PC-9 (cell line): ENCODE results near the gene RNASEH2A.

ENCODE experiments used
- EZH2 ChIP-seq: fragments of 200-600 bp; sonication (generic); IDR thresholded peaks from 2 replicates; pipeline ENCODE4 v1.8.0; 2017; ENCODE audit warnings: antibody characterized with exemption, low read depth
- TF ChIP-seq, protein P1 (sequence below): fragments of 200-600 bp; sonication (generic); conservative IDR thresholded peaks from 2 replicates; pipeline ENCODE4 v1.6.1; 2017; ENCODE audit warnings: mixed run types, antibody characterized with exemption, mild to moderate bottlenecking, moderate library complexity

DNA sequence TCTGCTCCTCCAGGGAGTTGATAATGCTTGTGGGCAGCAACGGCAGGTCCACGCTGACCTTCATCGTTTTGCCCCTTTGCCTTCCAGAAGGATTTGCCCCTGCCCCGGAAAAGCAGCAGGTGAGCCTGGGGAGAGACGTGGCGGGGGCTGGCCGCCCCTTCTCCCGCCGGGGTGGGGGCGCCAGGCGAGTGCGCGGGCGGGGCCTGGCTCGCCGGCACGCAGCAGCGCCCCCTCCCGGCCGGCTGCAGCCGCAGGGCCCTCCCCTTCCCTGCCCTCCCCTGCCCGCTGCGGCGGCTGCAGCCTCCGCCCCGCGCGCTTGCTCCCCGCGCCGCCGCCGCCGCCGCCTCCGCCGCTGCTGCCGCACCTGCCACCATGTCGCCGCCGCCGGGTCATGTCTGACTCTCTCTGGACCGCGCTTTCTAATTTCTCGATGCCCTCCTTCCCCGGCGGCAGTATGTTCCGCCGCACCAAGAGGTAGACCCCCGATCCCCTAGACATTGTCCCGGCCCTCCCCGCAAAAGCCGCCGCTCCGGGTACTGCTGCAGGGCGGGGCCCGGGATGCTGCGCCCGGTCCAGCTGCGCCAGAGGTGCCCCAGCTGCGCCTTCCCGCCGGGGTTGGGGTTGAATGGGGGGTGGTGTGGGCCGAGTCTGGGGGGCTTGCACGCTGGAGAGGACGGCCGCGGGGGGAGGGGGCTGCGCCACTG is 31.9 kb downstream of the RNASEH2A start, which contains the start of gene MAST1:
- no peak for TF ChIP-seq EZH2
- TF ChIP-seq, protein P1, sequence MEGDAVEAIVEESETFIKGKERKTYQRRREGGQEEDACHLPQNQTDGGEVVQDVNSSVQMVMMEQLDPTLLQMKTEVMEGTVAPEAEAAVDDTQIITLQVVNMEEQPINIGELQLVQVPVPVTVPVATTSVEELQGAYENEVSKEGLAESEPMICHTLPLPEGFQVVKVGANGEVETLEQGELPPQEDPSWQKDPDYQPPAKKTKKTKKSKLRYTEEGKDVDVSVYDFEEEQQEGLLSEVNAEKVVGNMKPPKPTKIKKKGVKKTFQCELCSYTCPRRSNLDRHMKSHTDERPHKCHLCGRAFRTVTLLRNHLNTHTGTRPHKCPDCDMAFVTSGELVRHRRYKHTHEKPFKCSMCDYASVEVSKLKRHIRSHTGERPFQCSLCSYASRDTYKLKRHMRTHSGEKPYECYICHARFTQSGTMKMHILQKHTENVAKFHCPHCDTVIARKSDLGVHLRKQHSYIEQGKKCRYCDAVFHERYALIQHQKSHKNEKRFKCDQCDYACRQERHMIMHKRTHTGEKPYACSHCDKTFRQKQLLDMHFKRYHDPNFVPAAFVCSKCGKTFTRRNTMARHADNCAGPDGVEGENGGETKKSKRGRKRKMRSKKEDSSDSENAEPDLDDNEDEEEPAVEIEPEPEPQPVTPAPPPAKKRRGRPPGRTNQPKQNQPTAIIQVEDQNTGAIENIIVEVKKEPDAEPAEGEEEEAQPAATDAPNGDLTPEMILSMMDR: peak; percentile 58
